Stimulated activated effector memory CD8-positive, alpha-beta T cell treated with anti-CD3 and anti-CD28 coated beads, Interleukin-12 subunit alpha, Interleukin-12 subunit beta, amount 100 ng/mL, for 72 hours (primary cell): ENCODE measurements around the gene PPP4R3A.
A peak's percentile ranks its signal among the peaks of the same experiment; 100 is the strongest.
"Not testable (repeated sequence)": the region's sequence is repeated elsewhere in the genome, so short reads cannot be mapped to it uniquely, and the experiment has no call there.

Source experiments
- ATAC-seq: fragments of 150-1000 bp; cut with Tn5 transposase; 2 replicates; pipeline ENCODE4 v1.10.0; 2021
- DNase-seq, 2 donors: peaks; one replicate each; pipeline ENCODE4 v3.0.0; 2021 to 2022; ENCODE audit warnings: low spot score in 2 of 2
- H3K27ac Mint-ChIP-seq: one replicate; pipeline ENCODE4 v1.8.0; 2022; ENCODE audit warnings: mild to moderate bottlenecking, mixed read lengths
- H3K36me3 Mint-ChIP-seq: one replicate; pipeline ENCODE4 v1.8.0; 2022; ENCODE audit warnings: mild to moderate bottlenecking, mixed read lengths
- H3K4me1 Mint-ChIP-seq: one replicate; pipeline ENCODE4 v1.8.0; 2022; ENCODE audit warnings: mixed read lengths
- H3K4me3 Mint-ChIP-seq: one replicate; pipeline ENCODE4 v1.8.0; 2022; ENCODE audit warnings: mild to moderate bottlenecking, mixed read lengths
- H3K9me3 Mint-ChIP-seq: one replicate; pipeline ENCODE4 v1.8.0; 2022; ENCODE audit warnings: mixed read lengths

The PPP4R3A gene

GRCh38 chr14:91410771-91411536 lies 99.2 kb downstream of the PPP4R3A start:
- peaks cover 99% of the 10 kb centered on the region for H3K36me3 Mint-ChIP-seq
- H3K27ac Mint-ChIP-seq, result peak overlapping the region; percentile 90
- H3K4me1 Mint-ChIP-seq, result peaks cover 81% of the 10 kb centered on the region
- DNase-seq (no peak), ATAC-seq (peak; percentile 71)
- no peaks in the 10 kb centered on the region for H3K9me3 Mint-ChIP-seq
- H3K4me3 Mint-ChIP-seq, result peak overlapping the region; percentile 76

- ATAC-seq (peak; percentile 83), DNase-seq (peak in 1 of 2 donors; percentile 68)
- Mint-ChIP-seq H3K27ac (peak overlapping the region; percentile 90), H3K4me1 (peaks cover 90% of the 10 kb centered on the region), H3K9me3 (no peaks in the 10 kb centered on the region), H3K36me3 (peaks cover 97% of the 10 kb centered on the region), H3K4me3 (peak overlapping the region; percentile 76)
Measured at GRCh38 chr14:91409928-91410718, 100.0 kb downstream of the PPP4R3A start.

GRCh38 chr14:91409240-91409639 lies 100.9 kb downstream of the PPP4R3A start:
- not testable (repeated sequence) for ATAC-seq, DNase-seq, H3K9me3 Mint-ChIP-seq
- peak overlapping the region; percentile 76 for H3K4me3 Mint-ChIP-seq
- H3K4me1 Mint-ChIP-seq, result peaks cover 93% of the 10 kb centered on the region
- peaks cover 97% of the 10 kb centered on the region for H3K36me3 Mint-ChIP-seq
- peak overlapping the region; percentile 90 for H3K27ac Mint-ChIP-seq
